ENCODE results near the gene ADCY7. TPM values are rescaled to one million over a fixed set of nuclear protein-coding genes. Genes with fewer than 3 reads are reported as not detected.
A peak's percentile ranks its signal among the peaks of the same experiment; 100 is the strongest.

ADCY7 gene
- total RNA-seq, 6 experiments from 2014 or later: 2.5 to 10.2 (median 6.5) TPM

GRCh38 chr16:50297301-50298074 lies 31.1 kb downstream of the ADCY7 start:
- intact Hi-C loops (cut with DNase I): no loop called here
- DNase-seq: peak in 2 of 3 donors; percentile 44 to 51
- WGBS (ENCODE audit: insufficient coverage, low coverage, low lambda C conversion rate, missing lambda C conversion rate): 86% methylated on average over 1 of the region's 15 CpGs

GRCh38 chr16:50298075-50298460 lies 31.7 kb downstream of the ADCY7 start:
- Histone ChIP-seq H3K4me1 (no peaks in the 10 kb centered on the region), H3K9me3 (no peaks in the 10 kb centered on the region), H3K4me3 (no peak overlapping the region), H3K27me3 (no peaks in the 10 kb centered on the region), H3K27ac (no peak overlapping the region), H3K36me3 (no peaks in the 10 kb centered on the region)
- ATAC-seq (no peak), DNase-seq (peak in 2 of 3 donors; percentile 26 to 43)
- TF ChIP-seq POLR2A (IDR thresholded peaks at IDR 0.05): no peak
- intact Hi-C loops (cut with DNase I): no loop called here
- WGBS (ENCODE audit: insufficient coverage, low coverage, low lambda C conversion rate, missing lambda C conversion rate): 83% methylated on average over 5 of the region's 7 CpGs

More at GRCh38 chr16:50297301-50298074, 31.1 kb downstream of the ADCY7 start:
- no peak overlapping the region for H3K4me3 ChIP-seq
- peak in 1 of 4 donors; percentile 10 for ATAC-seq
- H3K9me3 ChIP-seq: no peaks in the 10 kb centered on the region
- H3K27me3 ChIP-seq: no peaks in the 10 kb centered on the region
- H3K27ac ChIP-seq: no peak overlapping the region
- H3K4me1 ChIP-seq: no peaks in the 10 kb centered on the region
- TF ChIP-seq POLR2A (IDR thresholded peaks at IDR 0.05) (no peak), CTCF (IDR thresholded peaks at IDR 0.05) (no peak)
- H3K36me3 ChIP-seq: no peaks in the 10 kb centered on the region

- ATAC-seq (no peak), DNase-seq (peak in 2 of 3 donors; percentile 42 to 52)
- intact Hi-C loops (cut with DNase I): no loop called here
- H3K27me3 ChIP-seq: no peaks in the 10 kb centered on the region
- no peak overlapping the region for H3K27ac ChIP-seq
- H3K4me3 ChIP-seq: no peak overlapping the region
- WGBS (ENCODE audit: insufficient coverage, low coverage, low lambda C conversion rate, missing lambda C conversion rate): 78% methylated on average over 12 of the region's 29 CpGs
- no peak for TF ChIP-seq POLR2A (IDR thresholded peaks at IDR 0.05)
- no peak for TF ChIP-seq CTCF (IDR thresholded peaks at IDR 0.05)
- no peaks in the 10 kb centered on the region for H3K36me3 ChIP-seq
- H3K4me1 ChIP-seq: no peaks in the 10 kb centered on the region
- H3K9me3 ChIP-seq: no peaks in the 10 kb centered on the region
Observed at GRCh38 chr16:50298591-50299507, 32.5 kb downstream of the ADCY7 start.

- no peaks in the 10 kb centered on the region for H3K27me3 ChIP-seq
- H3K9me3 ChIP-seq: no peaks in the 10 kb centered on the region
- no peak for ATAC-seq
- TF ChIP-seq POLR2A (IDR thresholded peaks at IDR 0.05) (no peak), CTCF (IDR thresholded peaks at IDR 0.05) (no peak)
- 63% methylated on average over 2 of the region's 12 CpGs for WGBS (ENCODE audit: insufficient coverage, low coverage, low lambda C conversion rate, missing lambda C conversion rate)
- no peak overlapping the region for H3K4me3 ChIP-seq
- no peaks in the 10 kb centered on the region for H3K4me1 ChIP-seq
- no peaks in the 10 kb centered on the region for H3K36me3 ChIP-seq
- DNase-seq: peak in 2 of 3 donors; percentile 41 to 45
- no peak overlapping the region for H3K27ac ChIP-seq
- intact Hi-C loops (cut with DNase I): no loop called here
Observed at GRCh38 chr16:50299508-50300105, 33.3 kb downstream of the ADCY7 start.

Measured in right lobe of liver (tissue), 6 donors.